GM21360 (cell line): Measurements from ENCODE around the gene COX7A2.

Experiments
- ATAC-seq: cut with Tn5 transposase; IDR thresholded peaks from one replicate; pipeline ENCODE4 v1.9.1; 2021; ENCODE audit warnings: mild to moderate bottlenecking, moderate library complexity; ENCODE audit not compliant: unreplicated experiment

The COX7A2 gene

DNA sequence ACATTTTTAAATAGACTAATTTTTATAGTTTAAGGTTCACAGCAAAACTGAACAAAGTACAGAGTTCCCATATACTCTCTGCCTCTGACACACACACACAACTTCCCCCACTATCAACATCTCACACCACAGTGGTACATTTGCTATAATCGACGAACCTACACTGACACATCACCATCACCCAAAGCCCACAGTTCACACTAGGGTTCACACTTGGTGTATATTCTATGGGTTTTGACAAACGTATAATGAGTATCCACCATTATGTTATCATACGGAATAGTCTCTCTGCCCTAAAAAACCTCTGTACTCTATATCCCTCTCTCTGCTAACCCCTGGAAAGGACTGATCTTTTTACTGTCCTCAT, 25.4 kb upstream of the COX7A2 start:
- ATAC-seq, result no peak

DNA sequence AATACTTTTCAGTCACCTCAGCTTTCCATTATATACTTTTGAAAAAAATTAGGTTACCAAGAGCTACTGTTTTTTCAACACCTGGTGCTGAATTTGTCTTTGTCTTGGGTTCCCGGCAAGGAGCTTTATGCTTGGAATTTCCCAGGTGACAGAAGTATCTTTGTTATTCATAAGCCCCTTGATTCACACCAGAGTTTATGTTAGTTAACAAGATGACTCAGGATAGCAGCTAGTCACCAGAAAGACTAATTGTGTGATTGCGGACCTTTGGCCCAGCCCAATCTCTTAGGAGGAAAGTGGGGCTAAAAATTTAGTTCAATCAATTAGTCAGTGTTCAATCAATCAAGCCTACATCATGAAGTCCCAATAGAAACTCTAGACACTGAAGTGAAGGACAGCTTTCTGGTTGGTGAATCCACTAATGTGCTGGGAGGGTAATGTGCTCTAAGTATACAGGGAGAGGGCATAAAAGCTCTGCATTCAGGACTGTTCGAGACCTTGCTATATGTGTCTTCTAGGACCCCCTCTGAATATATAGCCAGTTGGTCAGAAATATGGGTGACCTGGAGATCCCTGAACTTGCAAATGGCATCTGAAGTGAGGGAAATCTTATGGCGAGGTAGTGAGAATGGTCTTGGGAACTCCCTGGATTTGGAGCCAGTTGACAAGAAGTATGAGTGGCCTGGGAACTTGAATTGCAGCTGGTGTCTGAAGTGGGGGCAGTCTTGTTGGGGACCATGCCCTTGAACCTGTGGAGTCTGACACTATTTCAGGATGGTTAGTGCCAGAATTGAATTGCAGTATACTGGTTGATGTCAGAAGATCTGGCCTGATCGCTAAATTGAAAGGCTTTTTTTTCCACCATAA, 24.8 kb upstream of the COX7A2 start:
- no peak for ATAC-seq

DNA sequence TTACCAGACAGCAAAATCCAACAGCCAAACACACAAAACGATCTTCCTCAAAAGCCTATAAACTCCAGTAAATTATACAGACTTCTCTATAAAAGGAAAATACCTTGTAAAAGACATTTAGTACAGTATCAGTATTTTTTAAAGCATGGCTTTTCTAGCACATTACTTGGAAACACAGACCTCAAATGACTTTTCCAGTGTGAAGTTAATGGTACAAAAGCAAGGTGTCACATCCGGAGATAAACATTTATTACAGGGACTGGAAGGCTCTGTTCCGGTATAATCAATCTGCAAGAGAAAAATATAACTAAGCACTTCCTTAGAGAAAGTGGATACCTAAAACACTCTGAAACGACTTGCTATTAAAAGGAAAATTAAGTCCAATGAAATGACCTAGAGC, 23.9 kb upstream of the COX7A2 start:
- no peak for ATAC-seq

DNA sequence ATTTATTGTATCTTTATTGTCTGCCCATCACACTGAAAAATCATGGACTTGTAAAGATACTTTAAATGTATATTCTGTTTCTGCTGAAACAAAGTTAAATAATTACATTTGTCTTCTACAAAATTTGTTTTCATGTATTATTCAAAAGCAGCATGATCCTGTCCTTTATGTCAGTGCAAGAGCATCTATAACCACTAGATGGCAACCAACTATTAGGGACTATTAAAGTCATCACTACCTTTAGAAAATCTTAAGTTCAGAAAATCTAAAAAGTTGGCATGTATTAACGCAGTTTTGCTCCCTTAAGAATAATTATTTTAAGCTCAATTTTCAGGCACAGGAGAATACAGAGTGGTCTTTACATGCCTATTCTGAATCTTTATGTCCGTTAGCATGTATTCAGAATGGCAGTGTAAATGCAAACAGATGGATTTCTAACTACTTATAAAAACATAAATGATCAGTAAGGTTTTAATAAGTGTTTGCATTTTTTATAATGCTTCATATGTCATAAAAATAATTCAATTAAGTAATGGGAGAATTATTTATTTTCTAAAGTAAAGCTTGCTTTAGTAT, 23.2 kb upstream of the COX7A2 start:
- peak; percentile 75 for ATAC-seq

DNA sequence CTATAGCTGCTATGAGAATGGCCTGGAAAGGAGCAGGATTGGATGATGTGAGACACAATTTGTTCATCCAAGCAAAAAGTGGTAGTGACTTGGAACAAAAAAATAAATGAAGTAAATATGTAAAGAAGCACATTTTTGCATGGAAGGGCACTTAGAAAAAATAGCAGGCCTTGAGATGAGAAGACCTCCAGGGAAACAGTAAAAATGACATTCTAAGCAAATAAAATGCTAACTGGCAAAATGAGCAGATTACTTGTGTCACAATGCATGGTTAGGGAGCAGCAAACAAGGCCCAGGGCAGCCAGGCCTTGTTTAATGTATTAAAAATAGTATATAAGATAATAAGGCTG, 19.8 kb upstream of the COX7A2 start:
- ATAC-seq, result no peak

DNA sequence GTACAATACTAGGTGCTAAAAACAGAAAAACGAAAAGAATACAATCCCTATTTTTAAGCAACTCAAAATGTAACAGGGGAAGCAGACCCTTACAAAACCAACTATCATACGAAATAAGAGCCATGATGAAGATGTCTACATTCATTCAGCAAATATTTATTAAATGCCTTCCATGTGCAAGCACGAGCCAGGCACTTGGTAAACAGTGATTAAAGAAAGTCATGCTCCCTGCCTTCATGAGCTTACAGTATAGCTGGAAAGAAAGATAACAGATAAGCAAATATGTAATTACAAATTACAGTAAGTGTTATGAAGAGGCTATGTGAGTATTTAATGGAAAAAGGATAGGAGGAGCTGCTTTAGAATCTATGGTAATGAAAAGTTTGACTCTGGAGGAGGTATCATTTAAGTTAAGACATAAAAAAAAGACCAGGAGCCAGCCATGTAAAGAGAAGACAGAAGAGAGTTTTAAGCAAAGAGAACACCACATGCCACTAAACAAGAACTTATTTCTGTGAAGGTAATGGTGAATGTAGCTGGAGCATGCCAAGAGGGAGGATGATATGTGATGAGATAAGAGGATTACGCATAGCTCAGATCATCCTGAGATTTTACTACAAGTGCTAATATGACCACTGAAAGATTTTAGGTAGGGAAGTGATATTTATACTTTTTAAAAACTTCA, 19.3 kb upstream of the COX7A2 start:
- no peak for ATAC-seq

DNA sequence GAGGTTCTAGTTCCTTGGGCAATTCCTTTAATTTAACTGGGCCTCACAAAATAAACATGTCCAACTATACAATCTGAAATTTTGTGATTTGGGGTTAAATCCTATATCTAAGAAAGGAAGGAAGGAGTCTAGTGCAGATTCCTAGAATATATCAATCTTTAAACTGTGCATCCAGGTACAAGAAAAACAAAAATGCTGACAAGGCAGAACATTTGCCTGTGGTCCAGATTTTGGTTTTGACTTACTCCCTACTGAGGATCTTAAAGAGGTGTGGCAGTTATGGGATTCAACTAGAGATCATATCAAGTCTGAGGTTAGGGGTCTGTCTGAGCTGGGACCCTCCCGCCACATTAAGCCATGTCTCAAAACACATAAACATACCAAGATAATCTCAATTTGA, 17.7 kb upstream of the COX7A2 start:
- no peak for ATAC-seq

DNA sequence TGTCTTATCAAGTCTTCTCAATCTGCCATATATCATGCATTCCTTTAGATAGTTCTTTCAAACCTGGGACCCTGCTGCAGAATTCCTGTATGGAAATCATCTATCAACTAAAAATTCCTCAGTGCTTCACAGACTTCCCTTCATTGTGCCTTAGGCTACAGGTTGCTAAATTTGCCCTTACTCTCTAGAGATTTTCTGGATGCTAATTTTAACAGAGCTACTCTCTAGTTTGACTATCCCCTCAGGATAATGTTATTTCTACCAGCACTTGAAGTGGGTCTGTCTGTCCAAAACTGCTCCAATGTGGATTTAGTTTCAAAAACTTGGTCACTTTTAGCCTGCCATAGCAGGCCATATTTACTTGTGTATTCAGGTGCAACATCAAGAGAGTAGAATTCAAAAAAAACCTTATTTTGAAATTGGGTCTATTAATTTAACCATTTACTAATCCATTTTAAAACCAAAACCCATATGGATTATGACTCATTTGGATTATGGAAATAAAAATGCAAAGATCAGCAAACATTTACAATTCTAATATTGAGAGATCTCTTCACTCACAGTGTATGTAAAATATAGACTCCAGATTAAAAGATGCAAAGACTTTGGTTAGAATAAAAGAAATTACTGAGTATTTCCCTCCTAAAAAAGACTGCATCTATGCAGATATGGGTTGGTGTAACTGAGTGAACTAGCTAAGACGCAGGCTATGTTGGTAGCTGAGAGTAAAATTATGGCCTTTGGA, 13.9 kb upstream of the COX7A2 start:
- no peak for ATAC-seq

DNA sequence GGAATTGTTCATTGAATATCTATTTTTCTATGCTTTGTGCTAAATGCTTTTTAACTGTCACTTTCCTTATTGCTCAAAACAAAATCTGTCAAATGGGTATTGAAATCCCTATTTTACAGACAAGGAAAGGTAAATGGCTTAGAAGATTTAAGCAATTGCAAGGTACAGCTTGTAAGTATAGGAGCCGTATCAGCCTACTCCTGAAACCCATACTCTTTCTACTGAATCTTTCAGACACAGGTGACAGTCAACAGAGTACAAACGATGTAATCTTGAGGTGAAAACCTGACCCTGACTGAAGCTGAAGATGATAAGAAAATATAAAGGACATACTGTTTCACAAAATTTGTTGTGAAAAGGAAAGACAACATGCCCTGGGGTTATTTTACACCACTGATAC, 7.0 kb upstream of the COX7A2 start:
- no peak for ATAC-seq

DNA sequence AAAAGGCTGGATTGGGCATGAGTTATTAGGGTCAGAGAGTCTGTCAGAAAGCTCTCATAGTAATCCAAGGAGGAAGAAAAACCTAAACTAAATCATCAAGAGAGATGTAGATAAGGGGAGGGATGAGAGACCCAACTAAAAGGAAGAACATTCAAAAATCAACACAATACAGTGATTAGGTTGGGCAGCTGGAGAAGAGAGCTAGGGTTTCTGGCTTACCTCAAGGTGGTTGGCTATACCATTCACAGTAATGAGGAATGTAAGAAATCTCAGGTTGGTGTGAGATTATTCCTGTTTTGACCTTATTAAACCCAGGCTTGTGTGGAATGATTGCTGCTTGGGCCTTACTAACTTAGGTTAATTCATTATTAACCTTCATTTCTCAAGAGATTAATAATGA, 6.2 kb upstream of the COX7A2 start:
- ATAC-seq, result no peak

DNA sequence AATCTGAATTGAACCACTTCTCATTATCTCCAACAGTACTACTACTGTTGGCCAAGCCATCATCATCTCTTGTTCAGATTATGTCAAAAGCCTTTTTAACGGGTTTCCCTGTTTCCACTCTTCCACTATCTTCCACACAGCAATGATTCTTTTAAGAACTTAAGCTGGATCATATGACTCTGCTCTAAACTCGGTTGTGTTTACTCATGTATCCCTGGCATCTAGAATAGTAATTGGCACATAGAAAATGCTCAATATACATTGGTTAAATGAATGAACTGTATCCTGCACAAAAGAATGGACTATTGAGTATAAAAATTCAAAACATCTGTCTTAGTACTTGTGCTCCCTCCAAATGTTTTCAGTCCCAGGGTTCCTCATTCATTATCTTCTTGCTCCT, 2.8 kb upstream of the COX7A2 start:
- ATAC-seq, result no peak

DNA sequence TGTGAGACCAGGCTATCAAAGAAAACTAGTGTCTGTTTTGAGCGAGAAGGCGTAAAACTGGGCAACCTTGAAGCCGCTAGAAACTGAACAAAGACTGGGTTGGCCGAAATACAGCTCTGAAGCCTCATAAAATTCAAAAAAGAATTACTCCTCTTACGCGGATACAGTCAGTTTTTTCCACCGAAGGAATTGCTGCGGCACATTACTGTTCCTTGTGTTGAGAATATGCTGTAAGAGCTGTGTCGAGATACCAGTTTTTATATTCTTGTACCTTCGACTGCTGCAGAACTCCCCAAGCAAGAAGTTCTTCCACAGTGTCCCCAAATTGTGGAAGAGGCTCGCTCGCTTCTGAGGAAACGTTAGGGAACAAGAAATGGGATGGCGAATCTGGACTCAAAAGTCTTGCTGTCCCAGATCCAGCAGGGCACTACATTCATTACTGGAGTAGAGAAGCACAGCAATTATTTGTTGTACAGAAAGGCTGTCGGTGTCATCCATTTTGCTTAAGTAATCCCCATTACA, 523 bp upstream of the COX7A2 start:
- ATAC-seq, result peak; percentile 0

DNA sequence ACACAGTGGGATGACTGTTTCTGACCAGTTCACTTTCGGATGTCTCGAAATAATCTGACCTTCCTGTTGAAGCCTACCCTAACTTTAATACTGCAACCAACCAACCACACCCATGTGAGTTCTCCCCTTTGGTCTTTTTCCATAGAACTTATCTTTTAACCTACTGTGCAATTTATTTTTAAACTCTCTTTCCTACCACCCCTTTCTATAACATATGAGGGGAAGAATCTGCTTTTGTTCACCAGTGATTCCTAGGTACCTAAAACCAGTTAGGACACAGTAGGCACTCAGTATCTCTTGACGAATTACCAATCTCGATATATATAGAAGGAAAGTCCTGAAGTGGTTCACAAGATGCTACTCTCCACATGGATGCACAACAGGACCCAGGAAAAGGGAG, 7.0 kb downstream of the COX7A2 start:
- ATAC-seq, result no peak

DNA sequence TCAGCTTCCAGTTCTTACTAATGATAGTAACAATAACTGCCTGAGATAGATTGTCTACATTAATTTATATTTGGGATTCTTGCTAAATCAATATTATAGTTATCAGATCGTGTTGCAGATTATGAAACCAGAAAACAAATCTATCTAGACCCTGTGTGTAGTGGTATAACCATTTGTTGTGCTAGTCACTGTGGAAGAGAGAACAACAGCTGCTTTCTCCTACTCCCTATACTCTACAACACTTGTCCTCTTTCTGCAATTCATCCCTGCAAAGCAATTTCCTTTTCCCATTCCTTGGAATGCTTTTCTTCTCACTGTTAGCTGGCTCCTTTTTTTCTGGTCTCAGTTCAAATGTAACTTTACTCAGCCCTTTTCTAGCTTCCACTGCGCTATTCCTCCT, 8.3 kb downstream of the COX7A2 start:
- no peak for ATAC-seq

DNA sequence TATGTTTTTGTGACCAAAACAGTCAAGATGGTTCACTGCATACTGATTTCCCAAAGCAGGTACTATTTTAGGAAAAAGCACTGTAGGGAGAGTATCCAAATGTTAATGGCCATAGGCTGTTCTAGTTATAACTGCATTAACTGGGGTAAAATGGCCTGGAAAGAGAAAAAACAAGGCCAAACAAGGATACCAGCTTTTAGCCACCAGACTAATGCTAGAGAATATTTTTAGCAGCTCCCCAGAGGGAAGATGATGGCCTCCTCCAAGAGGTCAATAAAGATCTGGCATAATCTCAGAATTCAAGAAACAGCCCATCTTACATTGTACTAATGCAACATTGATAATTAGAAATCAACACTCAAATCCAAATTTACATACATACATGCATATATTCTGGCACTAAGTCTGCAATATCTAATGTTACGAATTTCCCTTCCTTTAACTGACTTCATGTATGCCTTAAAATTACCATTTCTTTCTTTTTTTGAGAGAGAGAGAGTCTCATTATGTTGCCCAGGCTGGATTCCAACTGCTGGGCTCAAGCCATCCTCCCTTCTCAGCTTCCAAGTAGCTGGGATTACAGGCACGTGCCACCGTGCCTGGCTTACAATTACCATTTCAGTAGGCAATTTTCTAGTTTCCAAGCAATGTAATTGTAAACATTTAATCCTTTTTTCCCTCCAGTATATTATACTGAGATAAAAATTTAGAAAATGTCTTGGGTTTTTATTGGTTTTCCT, 9.3 kb downstream of the COX7A2 start:
- ATAC-seq, result no peak

DNA sequence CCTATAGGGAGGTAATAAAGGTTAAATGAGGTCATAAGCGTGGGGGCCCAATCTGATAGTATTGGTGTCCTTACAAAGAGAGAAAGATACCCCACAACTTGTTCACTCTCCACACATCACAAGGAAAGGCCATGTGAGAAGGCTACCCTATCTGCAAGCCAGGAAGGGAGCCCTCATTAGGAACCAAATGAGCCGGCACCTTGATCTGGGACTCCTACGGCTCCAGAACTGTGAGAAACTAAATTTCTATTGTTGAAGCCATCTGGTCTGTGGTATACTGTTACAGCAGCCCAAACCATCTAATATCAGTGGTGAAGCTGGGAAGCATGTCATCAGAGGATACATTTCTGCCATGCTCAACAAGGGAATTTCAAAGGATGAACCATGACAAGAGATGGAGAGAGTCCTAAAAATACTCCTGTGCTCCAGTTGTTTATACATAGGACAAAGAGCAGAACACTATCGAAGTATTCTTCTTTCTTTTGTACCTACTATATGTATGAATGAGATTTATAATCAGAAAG, 10.4 kb downstream of the COX7A2 start:
- ATAC-seq, result no peak

DNA sequence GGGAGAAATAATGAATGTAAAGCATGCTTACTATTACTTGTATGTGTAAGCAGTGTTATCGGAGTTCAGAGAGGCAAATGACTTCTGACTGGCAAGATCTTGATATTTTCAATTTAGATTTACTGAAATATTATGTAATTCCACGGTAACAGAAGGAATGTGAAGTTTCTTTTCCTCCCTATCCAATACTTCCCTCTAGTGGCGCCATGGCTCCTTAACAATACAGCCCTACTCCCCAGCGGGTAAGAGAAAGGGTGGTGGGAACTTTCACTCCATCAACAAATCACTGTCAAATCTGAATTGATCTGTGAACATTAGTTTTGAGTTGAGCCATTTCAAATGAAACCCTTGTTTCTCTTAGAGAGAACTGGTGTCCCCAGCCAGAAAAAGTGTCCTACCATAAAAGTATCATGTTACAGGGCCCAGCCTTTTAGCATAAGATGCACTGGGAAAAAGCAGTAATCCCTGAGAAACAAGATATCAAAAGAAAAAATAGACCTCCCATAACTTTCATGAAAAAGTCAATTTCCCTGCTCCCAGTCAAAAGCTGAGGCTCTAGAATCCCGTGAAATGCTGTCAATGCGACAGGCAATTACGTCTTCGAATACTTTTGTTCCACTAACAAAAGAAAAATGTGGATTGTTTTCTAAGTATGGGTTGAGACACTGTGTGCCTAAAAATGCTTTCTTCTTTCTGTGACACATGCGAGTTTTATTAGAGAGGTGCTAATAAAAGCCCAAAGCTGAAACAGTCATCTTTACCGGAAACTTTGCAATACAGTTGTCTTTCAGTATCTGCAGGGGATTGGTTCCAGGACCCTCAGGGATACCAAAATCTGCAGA, 12.9 kb downstream of the COX7A2 start:
- no peak for ATAC-seq

DNA sequence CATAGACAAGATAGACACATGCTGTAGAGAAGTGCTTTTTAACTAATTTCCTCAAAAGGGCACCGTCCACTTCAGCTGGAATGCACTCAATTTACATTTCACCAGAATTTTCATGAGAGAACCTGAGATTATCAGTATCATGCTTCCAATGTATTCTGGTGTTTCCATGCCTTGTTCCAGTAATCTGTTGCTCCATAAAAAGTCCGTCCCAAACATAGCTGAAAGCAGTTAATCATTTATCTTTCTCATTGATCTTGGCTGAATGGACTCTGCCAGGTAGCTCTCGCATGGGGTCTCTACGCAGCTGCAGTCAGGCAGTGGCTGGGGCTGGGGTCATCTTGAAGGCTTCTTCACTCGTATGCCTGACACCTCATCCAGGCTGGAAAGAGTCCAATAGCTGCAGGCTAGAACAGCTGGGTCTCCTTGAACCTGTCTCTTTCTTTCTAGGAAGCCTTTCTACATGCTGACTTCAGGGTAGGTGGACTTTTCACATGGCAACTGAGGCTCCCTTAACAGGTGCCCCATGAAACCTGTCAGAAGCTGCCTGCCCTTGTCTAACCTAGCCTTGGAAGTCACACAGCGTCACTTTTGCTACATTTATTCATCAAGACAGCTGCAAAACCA, 19.2 kb downstream of the COX7A2 start:
- no peak for ATAC-seq

DNA sequence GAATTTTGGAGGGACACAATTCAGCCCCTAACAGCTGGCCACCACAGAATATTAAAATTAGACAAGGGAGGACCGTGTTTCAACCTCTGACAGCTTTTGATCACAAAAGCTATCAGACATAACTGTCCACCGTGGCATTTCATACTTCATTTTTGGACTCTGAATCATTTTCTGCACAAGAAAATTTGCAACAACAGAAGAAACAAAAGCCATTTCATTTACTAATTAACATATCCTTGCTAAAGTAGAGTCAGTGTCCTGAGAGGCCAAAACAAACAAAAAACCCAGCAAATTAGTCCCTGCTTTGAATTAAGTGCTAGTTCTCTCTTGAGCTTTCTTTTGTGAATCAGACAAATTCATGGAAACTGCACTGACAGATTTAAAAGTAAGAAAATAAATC, 20.2 kb downstream of the COX7A2 start:
- ATAC-seq, result no peak
